ENCODE results near the gene HOXA9.

The HOXA9 gene

GRCh38 chr7:27165089-27165995, at the start of gene HOXA9:
HOXA9 (minus strand) TSS chr7:27165537; CDS start chr7:27165457, 80 bp downstream.
- Mint-ChIP-seq H3K27me3 (peaks cover 99% of the 10 kb centered on the region), H3K4me1 (peaks cover 59% of the 10 kb centered on the region), H3K4me3 (peak within 1 kb of the TSS; percentile 61 to 62), H3K9me3 (no peaks in the 10 kb centered on the region), H3K27ac (peak within 1 kb of the TSS in 1 of 2 donors; percentile 91)
- DNase-seq (no peak), ATAC-seq (no peak)

- H3K4me3 Mint-ChIP-seq, result no peak overlapping the region
- peaks cover 100% of the 10 kb centered on the region for H3K27me3 Mint-ChIP-seq
- DNase-seq (no peak), ATAC-seq (no peak)
- H3K9me3 Mint-ChIP-seq, result no peaks in the 10 kb centered on the region
- H3K4me1 Mint-ChIP-seq, result peaks cover 28% of the 10 kb centered on the region
- peak overlapping the region in 1 of 2 donors; percentile 38 for H3K27ac Mint-ChIP-seq
Measured at GRCh38 chr7:27214239-27214950, 49.1 kb upstream of the HOXA9 start.

- Mint-ChIP-seq H3K9me3 (no peaks in the 10 kb centered on the region), H3K4me1 (peaks cover 28% of the 10 kb centered on the region), H3K27me3 (peaks cover 100% of the 10 kb centered on the region), H3K27ac (no peak overlapping the region), H3K4me3 (peak overlapping the region in 1 of 2 donors; percentile 59)
- DNase-seq (no peak), ATAC-seq (peak; percentile 25)
Measured at GRCh38 chr7:27213433-27214238, 48.3 kb upstream of the HOXA9 start.

GRCh38 chr7:27212497-27213432, 47.4 kb upstream of the HOXA9 start:
- ATAC-seq, result peak; percentile 26
- H3K9me3 Mint-ChIP-seq, result no peaks in the 10 kb centered on the region
- no peak for DNase-seq

GRCh38 chr7:27211764-27212204, 46.4 kb upstream of the HOXA9 start:
- Mint-ChIP-seq H3K9me3 (no peaks in the 10 kb centered on the region), H3K27me3 (peaks cover 100% of the 10 kb centered on the region), H3K4me3 (no peak overlapping the region), H3K4me1 (peaks cover 28% of the 10 kb centered on the region), H3K27ac (no peak overlapping the region)
- DNase-seq (no peak), ATAC-seq (no peak)

More at GRCh38 chr7:27212497-27213432, 47.4 kb upstream of the HOXA9 start:
- Mint-ChIP-seq H3K4me1 (peaks cover 28% of the 10 kb centered on the region), H3K4me3 (no peak overlapping the region), H3K27ac (no peak overlapping the region), H3K27me3 (peaks cover 100% of the 10 kb centered on the region)

GRCh38 chr7:27211084-27211446, 45.7 kb upstream of the HOXA9 start:
- H3K9me3 Mint-ChIP-seq, result no peaks in the 10 kb centered on the region
- peaks cover 29% of the 10 kb centered on the region for H3K4me1 Mint-ChIP-seq
- DNase-seq (no peak), ATAC-seq (no peak)
- no peak overlapping the region for H3K27ac Mint-ChIP-seq
- H3K4me3 Mint-ChIP-seq, result no peak overlapping the region
- H3K27me3 Mint-ChIP-seq, result peaks cover 100% of the 10 kb centered on the region

- H3K27ac Mint-ChIP-seq, result no peak overlapping the region
Measured at GRCh38 chr7:27210441-27211083, 45.2 kb upstream of the HOXA9 start.

GRCh38 chr7:27209933-27210440, 44.6 kb upstream of the HOXA9 start:
- H3K9me3 Mint-ChIP-seq, result no peaks in the 10 kb centered on the region
- H3K4me3 Mint-ChIP-seq, result peak overlapping the region; percentile 13 to 45
- DNase-seq (no peak), ATAC-seq (no peak)
- H3K27me3 Mint-ChIP-seq, result peaks cover 100% of the 10 kb centered on the region
- peaks cover 40% of the 10 kb centered on the region for H3K4me1 Mint-ChIP-seq
- no peak overlapping the region for H3K27ac Mint-ChIP-seq

More at GRCh38 chr7:27210441-27211083, 45.2 kb upstream of the HOXA9 start:
- peaks cover 100% of the 10 kb centered on the region for H3K27me3 Mint-ChIP-seq
- H3K4me3 Mint-ChIP-seq, result peak overlapping the region; percentile 45 to 57
- peaks cover 34% of the 10 kb centered on the region for H3K4me1 Mint-ChIP-seq
- peak in 1 of 2 donors; percentile 43 for DNase-seq
- peak; percentile 56 for ATAC-seq
- no peaks in the 10 kb centered on the region for H3K9me3 Mint-ChIP-seq

- no peak overlapping the region for H3K4me3 Mint-ChIP-seq
- peaks cover 44% of the 10 kb centered on the region for H3K4me1 Mint-ChIP-seq
- no peak overlapping the region for H3K27ac Mint-ChIP-seq
- H3K27me3 Mint-ChIP-seq, result peaks cover 100% of the 10 kb centered on the region
- H3K9me3 Mint-ChIP-seq, result no peaks in the 10 kb centered on the region
- no peak for ATAC-seq
- DNase-seq, result no peak
Measured at GRCh38 chr7:27208998-27209397, 43.7 kb upstream of the HOXA9 start.

GRCh38 chr7:27207348-27207985, 42.1 kb upstream of the HOXA9 start:
- Mint-ChIP-seq H3K27me3 (peaks cover 100% of the 10 kb centered on the region), H3K9me3 (no peaks in the 10 kb centered on the region), H3K4me3 (no peak overlapping the region), H3K4me1 (peaks cover 44% of the 10 kb centered on the region), H3K27ac (no peak overlapping the region)
- DNase-seq (no peak), ATAC-seq (no peak)

- DNase-seq (no peak), ATAC-seq (no peak)
- Mint-ChIP-seq H3K27me3 (peaks cover 100% of the 10 kb centered on the region), H3K9me3 (no peaks in the 10 kb centered on the region), H3K27ac (peak overlapping the region in 1 of 2 donors; percentile 43), H3K4me3 (peak overlapping the region; percentile 15 to 35), H3K4me1 (peaks cover 56% of the 10 kb centered on the region)
Measured at GRCh38 chr7:27205325-27206280, 40.3 kb upstream of the HOXA9 start.

GRCh38 chr7:27204851-27205322, 39.5 kb upstream of the HOXA9 start:
- DNase-seq (no peak), ATAC-seq (no peak)
- Mint-ChIP-seq H3K4me1 (peaks cover 57% of the 10 kb centered on the region), H3K27me3 (peaks cover 100% of the 10 kb centered on the region), H3K4me3 (peak overlapping the region; percentile 6 to 53), H3K27ac (peak overlapping the region in 1 of 2 donors; percentile 81), H3K9me3 (no peaks in the 10 kb centered on the region)
